HEK293 (cell line): Measurements from ENCODE around the gene PARP6.

ENCODE experiments used
- CTCF ChIA-PET: fragments of 350-600 bp; formaldehyde crosslinking; extraction: SDS; loops from one replicate; lab custom pipeline; 2021; ENCODE audit warnings: antibody characterized with exemption; lab: Yijun Ruan, JAX
- POLR2A ChIA-PET: fragments of 300-600 bp; formaldehyde crosslinking; extraction: SDS; loops from one replicate; lab custom pipeline; 2020; ENCODE audit warnings: antibody characterized with exemption, inconsistent platforms; lab: Yijun Ruan, JAX
- H3K27ac ChIP-seq: fragments of 200-500 bp; sonication (Bioruptor generic); 2 replicates; pipeline ENCODE4 v1.5.1; 2014; ENCODE audit warnings: low read depth, low read length, control low read depth, inconsistent platforms; ENCODE audit errors: extremely low read depth
- H3K36me3 ChIP-seq, 2 experiments: fragments of 200-500 bp in 1 of 2; sonication (Bioruptor generic) in 1 of 2; 1 replicate in 1 of 2; 2 replicates in 1 of 2; pipeline ENCODE4 v1.5.1; 2014 to 2017; ENCODE audit warnings: inconsistent platforms in 2 of 2, low read length in 2 of 2; ENCODE audit not compliant: control insufficient read depth in 2 of 2, insufficient read depth in 1 of 2
- H3K4me1 ChIP-seq: fragments of 200-500 bp; sonication (Bioruptor generic); 2 replicates; pipeline ENCODE4 v1.5.1; 2014; ENCODE audit warnings: mild to moderate bottlenecking, low read length, inconsistent platforms; ENCODE audit not compliant: control insufficient read depth, insufficient read depth
- H3K4me3 ChIP-seq: 2 replicates; pipeline ENCODE4 v1.5.1; 2011; ENCODE audit warnings: low read depth, mild to moderate bottlenecking, control low read depth, low read length, moderate library complexity
- H3K9me3 ChIP-seq: fragments of 200-500 bp; sonication (Bioruptor generic); 2 replicates; pipeline ENCODE4 v1.5.1; 2014; ENCODE audit warnings: low read depth, low read length, inconsistent platforms; ENCODE audit not compliant: control insufficient read depth, insufficient read depth
- BCL11A ChIP-seq: fragments of 450-650 bp; formaldehyde crosslinking; IDR thresholded peaks from 2 replicates; pipeline ENCODE4 v1.5.1; 2016; ENCODE audit warnings: low read depth, missing biosample characterization, missing genetic modification characterization
- KLF17 ChIP-seq: fragments of 450-650 bp; formaldehyde crosslinking; IDR thresholded peaks from 2 replicates; pipeline ENCODE4 v1.5.1; 2016; ENCODE audit warnings: missing biosample characterization, missing genetic modification characterization
- KLF8 ChIP-seq: fragments of 450-650 bp; formaldehyde crosslinking; IDR thresholded peaks from 2 replicates; pipeline ENCODE4 v1.5.1; 2016; ENCODE audit warnings: missing biosample characterization, missing genetic modification characterization
- PRDM1 ChIP-seq: fragments of 450-650 bp; formaldehyde crosslinking; IDR thresholded peaks from 2 replicates; pipeline ENCODE4; 2016; ENCODE audit warnings: missing biosample characterization, missing genetic modification characterization
- REPIN1 ChIP-seq: fragments of 450-650 bp; formaldehyde crosslinking; IDR thresholded peaks from 2 replicates; pipeline ENCODE4 v1.5.1; 2017; ENCODE audit warnings: missing biosample characterization, missing genetic modification characterization, low read depth
- YY1 ChIP-seq: fragments of 450-650 bp; formaldehyde crosslinking; IDR thresholded peaks from 2 replicates; pipeline ENCODE4 v1.5.1; 2018; ENCODE audit warnings: missing biosample characterization, missing genetic modification characterization
- ZBTB7A ChIP-seq: fragments of 450-650 bp; formaldehyde crosslinking; IDR thresholded peaks from 2 replicates; pipeline ENCODE4 v1.5.1; 2016; ENCODE audit warnings: low read depth, missing biosample characterization, missing genetic modification characterization
- ZNF133 ChIP-seq: fragments of 450-650 bp; formaldehyde crosslinking; IDR thresholded peaks from 2 replicates; pipeline ENCODE4 v1.5.1; 2016; ENCODE audit warnings: missing biosample characterization, missing genetic modification characterization
- ZNF138 ChIP-seq: fragments of 450-650 bp; formaldehyde crosslinking; IDR thresholded peaks from 2 replicates; pipeline ENCODE4 v1.5.1; 2016; ENCODE audit warnings: missing biosample characterization, missing genetic modification characterization, borderline replicate concordance
- ZNF146 ChIP-seq: fragments of 450-650 bp; formaldehyde crosslinking; IDR thresholded peaks from 2 replicates; pipeline ENCODE4 v1.5.1; 2016; ENCODE audit warnings: missing biosample characterization, missing genetic modification characterization
- ZNF148 ChIP-seq: fragments of 450-650 bp; formaldehyde crosslinking; IDR thresholded peaks from 2 replicates; pipeline ENCODE4 v1.5.0; 2017; ENCODE audit warnings: missing biosample characterization, missing genetic modification characterization, borderline replicate concordance
- ZNF184 ChIP-seq: fragments of 450-650 bp; IDR thresholded peaks from 2 replicates; pipeline ENCODE4 v1.5.1; 2018; ENCODE audit warnings: missing biosample characterization, mild to moderate bottlenecking, missing genetic modification characterization
- ZNF2 ChIP-seq: fragments of 450-650 bp; formaldehyde crosslinking; IDR thresholded peaks from 2 replicates; pipeline ENCODE4 v1.5.1; 2016; ENCODE audit warnings: missing biosample characterization, missing genetic modification characterization
- ZNF223 ChIP-seq: fragments of 450-650 bp; formaldehyde crosslinking; IDR thresholded peaks from 2 replicates; pipeline ENCODE4 v1.5.1; 2016; ENCODE audit warnings: missing biosample characterization, missing genetic modification characterization
- ZNF24 ChIP-seq: fragments of 450-650 bp; formaldehyde crosslinking; IDR thresholded peaks from 2 replicates; pipeline ENCODE4 v1.5.1; 2016; ENCODE audit warnings: missing biosample characterization, missing genetic modification characterization
- ZNF324 ChIP-seq: fragments of 450-650 bp; formaldehyde crosslinking; IDR thresholded peaks from 2 replicates; pipeline ENCODE4 v1.5.1; 2016; ENCODE audit warnings: missing biosample characterization, missing genetic modification characterization
- ZNF514 ChIP-seq: fragments of 450-650 bp; formaldehyde crosslinking; IDR thresholded peaks from 2 replicates; pipeline ENCODE4 v1.5.1; 2016; ENCODE audit warnings: missing biosample characterization, missing genetic modification characterization
- ZNF555 ChIP-seq: fragments of 450-650 bp; formaldehyde crosslinking; conservative IDR thresholded peaks from 2 replicates; pipeline ENCODE4 v1.5.1; 2017; ENCODE audit warnings: missing biosample characterization, mild to moderate bottlenecking, missing genetic modification characterization, inconsistent platforms
- ZNF626 ChIP-seq: fragments of 450-650 bp; sonication (Bioruptor Pico); formaldehyde crosslinking; IDR thresholded peaks from 2 replicates; pipeline ENCODE4 v1.5.1; 2018; ENCODE audit warnings: missing biosample characterization, missing genetic modification characterization, inconsistent platforms
- ZNF660 ChIP-seq: fragments of 450-650 bp; IDR thresholded peaks from 2 replicates; pipeline ENCODE4 v1.5.1; 2018; ENCODE audit warnings: missing biosample characterization, mild to moderate bottlenecking, missing genetic modification characterization
- ZNF677 ChIP-seq: fragments of 450-650 bp; IDR thresholded peaks from 2 replicates; pipeline ENCODE4 v1.5.0; 2018; ENCODE audit warnings: missing biosample characterization, mild to moderate bottlenecking, missing genetic modification characterization, moderate library complexity
- ZNF830 ChIP-seq: fragments of 450-650 bp; IDR thresholded peaks from 2 replicates; pipeline ENCODE4 v1.5.0; 2018; ENCODE audit warnings: missing biosample characterization, missing genetic modification characterization, low read depth, mild to moderate bottlenecking, moderate library complexity
- ZSCAN16 ChIP-seq: fragments of 450-650 bp; formaldehyde crosslinking; IDR thresholded peaks from 2 replicates; pipeline ENCODE4 v1.5.1; 2016; ENCODE audit warnings: missing biosample characterization, missing genetic modification characterization
- ZSCAN30 ChIP-seq: fragments of 450-650 bp; IDR thresholded peaks from 2 replicates; pipeline ENCODE4 v1.5.1; 2018; ENCODE audit warnings: missing biosample characterization, mild to moderate bottlenecking, missing genetic modification characterization, moderate library complexity
- TF ChIP-seq, protein P1 (sequence below): fragments of 450-650 bp; formaldehyde crosslinking; IDR thresholded peaks from 2 replicates; pipeline ENCODE4 v1.5.1; 2016; ENCODE audit warnings: missing biosample characterization, missing genetic modification characterization
- TF ChIP-seq, protein P2 (sequence below): fragments of 450-650 bp; formaldehyde crosslinking; IDR thresholded peaks from 2 replicates; pipeline ENCODE4 v1.5.1; 2017; ENCODE audit warnings: missing biosample characterization, mild to moderate bottlenecking, missing genetic modification characterization, moderate library complexity
- TF ChIP-seq, protein P3 (sequence below): fragments of 450-650 bp; formaldehyde crosslinking; IDR thresholded peaks from 2 replicates; pipeline ENCODE4 v1.5.1; 2016; ENCODE audit warnings: missing biosample characterization, missing genetic modification characterization

The PARP6 gene

GRCh38 chr15:72319985-72320671 lies 47.8 kb upstream of the PARP6 start, which contains the start of gene CELF6 (continued):
- TF ChIP-seq KLF17 (tag by site-specific recombination) (peak; percentile 96), ZNF677 (tag by site-specific recombination) (no peak), ZNF555 (tag by site-specific recombination) (no peak), ZNF2 (tag by site-specific recombination) (peak; percentile 76), ZNF133 (tag by site-specific recombination) (no peak)

DNA sequence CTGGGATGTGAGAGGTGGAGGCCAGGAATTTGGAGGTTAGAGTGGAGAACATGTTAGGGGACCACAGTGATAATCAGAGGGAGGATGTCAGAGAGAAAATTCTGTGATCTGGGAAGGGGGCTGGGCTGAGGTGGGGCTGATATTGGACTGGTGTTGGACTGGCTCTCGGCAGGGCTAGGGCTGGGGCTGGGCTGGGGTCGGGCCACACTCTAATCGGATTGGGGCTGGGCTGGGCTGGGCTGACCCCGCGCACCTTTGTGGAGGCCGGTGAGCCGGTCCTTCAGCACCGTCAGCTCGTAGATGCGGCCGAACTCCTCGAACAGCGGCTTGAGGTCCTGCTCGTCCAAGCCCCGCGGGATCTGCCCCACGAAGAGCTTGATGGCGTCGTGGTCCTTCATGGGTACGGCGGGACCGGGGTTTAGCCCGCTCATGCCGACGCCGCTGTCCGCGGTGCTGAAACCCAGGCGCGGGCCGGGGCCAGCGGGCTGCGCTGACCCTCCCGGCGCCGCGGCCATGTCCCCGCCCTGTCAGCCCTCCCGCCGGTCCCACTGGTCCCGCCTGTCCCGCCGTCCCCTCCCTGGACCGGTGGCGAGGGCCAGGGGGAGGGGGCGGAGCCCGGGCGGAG lies 47.1 kb upstream of the PARP6 start:
- CTCF ChIA-PET, result interaction anchor here (1.1 kb wide), 1 partner anchor 23 kb away, joined by 3 read pairs; no protein-coding TSS in a partner anchor
- peaks cover 5% of the 10 kb centered on the region; the same call in 1 of the 2 replicates for H3K4me1 ChIP-seq
- no peaks in the 10 kb centered on the region for H3K36me3 ChIP-seq
- TF ChIP-seq PRDM1 (tag by site-specific recombination), result no peak
- TF ChIP-seq ZSCAN30, result peak; percentile 77
- TF ChIP-seq ZNF146 (tag by site-specific recombination), result 0 out of 2 replicates have a peak, but pooled peaks have one; percentile 11
- no peak for TF ChIP-seq ZNF626
- TF ChIP-seq, protein P1, sequence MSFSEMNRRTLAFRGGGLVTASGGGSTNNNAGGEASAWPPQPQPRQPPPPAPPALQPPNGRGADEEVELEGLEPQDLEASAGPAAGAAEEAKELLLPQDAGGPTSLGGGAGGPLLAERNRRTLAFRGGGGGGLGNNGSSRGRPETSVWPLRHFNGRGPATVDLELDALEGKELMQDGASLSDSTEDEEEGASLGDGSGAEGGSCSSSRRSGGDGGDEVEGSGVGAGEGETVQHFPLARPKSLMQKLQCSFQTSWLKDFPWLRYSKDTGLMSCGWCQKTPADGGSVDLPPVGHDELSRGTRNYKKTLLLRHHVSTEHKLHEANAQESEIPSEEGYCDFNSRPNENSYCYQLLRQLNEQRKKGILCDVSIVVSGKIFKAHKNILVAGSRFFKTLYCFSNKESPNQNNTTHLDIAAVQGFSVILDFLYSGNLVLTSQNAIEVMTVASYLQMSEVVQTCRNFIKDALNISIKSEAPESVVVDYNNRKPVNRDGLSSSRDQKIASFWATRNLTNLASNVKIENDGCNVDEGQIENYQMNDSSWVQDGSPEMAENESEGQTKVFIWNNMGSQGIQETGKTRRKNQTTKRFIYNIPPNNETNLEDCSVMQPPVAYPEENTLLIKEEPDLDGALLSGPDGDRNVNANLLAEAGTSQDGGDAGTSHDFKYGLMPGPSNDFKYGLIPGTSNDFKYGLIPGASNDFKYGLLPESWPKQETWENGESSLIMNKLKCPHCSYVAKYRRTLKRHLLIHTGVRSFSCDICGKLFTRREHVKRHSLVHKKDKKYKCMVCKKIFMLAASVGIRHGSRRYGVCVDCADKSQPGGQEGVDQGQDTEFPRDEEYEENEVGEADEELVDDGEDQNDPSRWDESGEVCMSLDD, result no peak
- TF ChIP-seq ZNF24 (tag by site-specific recombination), result no peak
- TF ChIP-seq ZNF660, result 0 out of 2 replicates have a peak, but pooled peaks have one; percentile 43
- TF ChIP-seq, protein P2, sequence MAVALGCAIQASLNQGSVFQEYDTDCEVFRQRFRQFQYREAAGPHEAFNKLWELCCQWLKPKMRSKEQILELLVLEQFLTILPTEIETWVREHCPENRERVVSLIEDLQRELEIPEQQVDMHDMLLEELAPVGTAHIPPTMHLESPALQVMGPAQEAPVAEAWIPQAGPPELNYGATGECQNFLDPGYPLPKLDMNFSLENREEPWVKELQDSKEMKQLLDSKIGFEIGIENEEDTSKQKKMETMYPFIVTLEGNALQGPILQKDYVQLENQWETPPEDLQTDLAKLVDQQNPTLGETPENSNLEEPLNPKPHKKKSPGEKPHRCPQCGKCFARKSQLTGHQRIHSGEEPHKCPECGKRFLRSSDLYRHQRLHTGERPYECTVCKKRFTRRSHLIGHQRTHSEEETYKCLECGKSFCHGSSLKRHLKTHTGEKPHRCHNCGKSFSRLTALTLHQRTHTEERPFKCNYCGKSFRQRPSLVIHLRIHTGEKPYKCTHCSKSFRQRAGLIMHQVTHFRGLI, result peak; percentile 50; the same call in 1 of the 2 replicates
- peak; percentile 52; the same call in 1 of the 2 replicates for TF ChIP-seq ZBTB7A
- TF ChIP-seq YY1 (tag by site-specific recombination), result 0 out of 2 replicates have a peak, but pooled peaks have one; percentile 44
- TF ChIP-seq ZNF148 (tag by site-specific recombination), result no peak
- TF ChIP-seq ZSCAN16, result no peak
- no peak for TF ChIP-seq ZNF514 (tag by site-specific recombination)
- no peak for TF ChIP-seq ZNF138 (tag by site-specific recombination)
- TF ChIP-seq ZNF324 (tag by site-specific recombination), result peak; percentile 34; the same call in 1 of the 2 replicates
- TF ChIP-seq KLF8, result peak; percentile 10; the same call in 1 of the 2 replicates
- no peak for TF ChIP-seq ZNF830
- TF ChIP-seq, protein P3, sequence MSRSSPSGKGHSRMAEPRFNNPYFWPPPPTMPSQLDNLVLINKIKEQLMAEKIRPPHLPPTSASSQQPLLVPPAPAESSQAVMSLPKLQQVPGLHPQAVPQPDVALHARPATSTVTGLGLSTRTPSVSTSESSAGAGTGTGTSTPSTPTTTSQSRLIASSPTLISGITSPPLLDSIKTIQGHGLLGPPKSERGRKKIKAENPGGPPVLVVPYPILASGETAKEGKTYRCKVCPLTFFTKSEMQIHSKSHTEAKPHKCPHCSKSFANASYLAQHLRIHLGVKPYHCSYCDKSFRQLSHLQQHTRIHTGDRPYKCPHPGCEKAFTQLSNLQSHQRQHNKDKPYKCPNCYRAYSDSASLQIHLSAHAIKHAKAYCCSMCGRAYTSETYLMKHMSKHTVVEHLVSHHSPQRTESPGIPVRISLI (tag by site-specific recombination), result no peak
- TF ChIP-seq ZNF133 (tag by site-specific recombination), result 0 out of 2 replicates have a peak, but pooled peaks have one; percentile 20
- no peak for TF ChIP-seq BCL11A
- TF ChIP-seq ZNF223 (tag by site-specific recombination), result no peak
- no peak for TF ChIP-seq REPIN1 (tag by site-specific recombination)
- TF ChIP-seq ZNF184 (tag by site-specific recombination), result no peak

More for the DNA sequence above, 47.1 kb upstream of the PARP6 start:
- Histone ChIP-seq H3K9me3 (no peaks in the 10 kb centered on the region), H3K27ac (no peak overlapping the region), H3K4me3 (peak overlapping the region; percentile 60)
- POLR2A ChIA-PET, result no interaction called here
